NCI-H1694 treated with DMSO at 0.1 percent for 48 hours (cell line): ENCODE data around the gene TOMM70.
"Not testable (repeated sequence)": the region's sequence is repeated elsewhere in the genome, so short reads cannot be mapped to it uniquely, and the experiment has no call there.

Experiments
- DNase-seq: peaks from one replicate; lab custom pipeline; 2025; lab: John Stamatoyannopoulos, UW

Gene TOMM70

GRCh38 chr3:100400780-100401673 lies at the start of gene TOMM70, which contains the start of gene LNP1:
Gene TOMM70 (minus strand): TSS chr3:100401089. CDS start chr3:100400949, 140 bp downstream.
Gene LNP1 (plus strand): TSS chr3:100401539. CDS start chr3:100429730, 28,191 bp downstream.
- peak; percentile 98 for DNase-seq

- DNase-seq, result no peak
Observed at GRCh38 chr3:100449214-100449613, 48.3 kb upstream of the TOMM70 start.

DNA sequence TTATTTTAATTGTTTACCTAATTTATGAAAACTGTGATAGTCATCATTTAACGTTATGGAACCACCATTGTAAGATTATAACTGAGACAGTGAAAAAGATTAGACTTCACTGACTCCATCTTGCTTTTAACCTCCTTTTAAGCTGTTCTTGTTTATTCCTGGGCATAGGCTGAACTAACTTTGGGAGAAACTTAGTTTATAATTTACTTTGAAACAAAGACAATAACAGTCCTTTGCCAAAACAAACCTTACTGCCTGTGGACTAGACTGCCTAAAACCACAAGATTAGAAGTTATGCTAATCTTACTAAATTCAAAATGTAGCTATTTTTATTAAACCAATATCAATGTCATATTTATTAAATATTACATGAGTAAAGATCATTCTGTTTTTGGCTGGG lies 47.2 kb upstream of the TOMM70 start:
- DNase-seq, result no peak

GRCh38 chr3:100447067-100447466 lies 46.2 kb upstream of the TOMM70 start:
- not testable (repeated sequence) for DNase-seq

DNA sequence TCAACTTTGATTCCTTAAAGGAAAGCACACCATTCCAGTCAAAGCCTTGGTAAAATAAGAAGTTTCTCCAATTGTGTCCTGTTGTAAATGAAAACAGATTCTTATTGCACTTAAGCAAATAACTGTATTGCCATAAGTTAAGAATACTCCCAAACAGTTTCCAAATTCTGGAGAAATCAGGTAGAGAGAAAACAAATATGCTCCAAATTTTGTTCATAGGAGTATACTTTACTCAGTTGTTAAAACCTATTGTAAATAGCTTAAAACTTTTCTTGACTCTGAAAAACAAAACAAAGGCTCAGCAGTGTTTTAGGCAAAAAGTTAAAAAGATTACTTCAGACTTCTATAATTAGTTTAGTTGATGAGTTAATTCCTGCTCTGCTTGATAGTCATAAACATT lies 42.8 kb upstream of the TOMM70 start:
- DNase-seq, result no peak

DNA sequence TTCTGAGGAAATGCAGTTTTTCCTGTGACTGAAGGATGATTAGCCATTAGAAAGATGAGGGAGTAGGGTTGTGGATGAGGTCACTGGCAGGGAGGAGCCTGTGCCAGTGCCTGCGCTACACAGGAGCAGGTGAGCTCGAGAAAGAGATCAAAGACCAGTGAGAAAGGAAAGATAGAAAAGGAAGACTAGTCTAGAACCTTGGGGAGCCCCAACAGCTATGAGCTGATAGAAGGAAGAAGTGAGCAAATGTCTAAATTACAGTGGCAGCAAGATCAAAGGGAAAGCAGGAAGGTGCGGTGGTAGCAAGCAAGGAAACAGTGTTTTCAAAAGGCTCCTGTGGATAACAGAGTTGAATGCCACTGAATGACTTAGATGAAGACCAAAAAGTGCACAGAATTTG lies 40.0 kb upstream of the TOMM70 start:
- no peak for DNase-seq

GRCh38 chr3:100438623-100438974 lies 37.7 kb upstream of the TOMM70 start:
- DNase-seq, result no peak

- DNase-seq, result no peak
Observed at GRCh38 chr3:100437721-100438622, 37.1 kb upstream of the TOMM70 start.

DNA sequence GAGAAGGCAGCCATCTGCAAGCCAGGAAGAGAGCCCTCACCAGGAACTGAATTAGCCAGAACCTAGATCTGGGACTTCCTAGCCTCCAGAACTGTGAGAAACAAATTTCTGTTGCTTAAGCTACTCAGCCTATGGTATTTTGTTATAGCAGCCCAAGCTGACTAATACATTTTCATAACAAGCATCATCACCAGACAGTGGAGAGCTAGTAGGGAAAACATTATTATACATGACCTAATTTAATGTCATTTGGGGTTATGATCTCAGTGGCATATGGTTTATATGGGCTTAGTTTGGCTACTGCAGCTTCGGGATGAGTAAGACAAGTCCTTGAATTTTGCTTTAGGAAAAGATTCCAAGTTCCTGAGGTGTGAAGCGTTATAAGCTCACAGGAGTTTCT lies 36.1 kb upstream of the TOMM70 start:
- no peak for DNase-seq

- DNase-seq, result no peak
Observed at GRCh38 chr3:100429187-100429716, 28.4 kb upstream of the TOMM70 start.

GRCh38 chr3:100427699-100428098 lies 26.8 kb upstream of the TOMM70 start:
- DNase-seq, result no peak

DNA sequence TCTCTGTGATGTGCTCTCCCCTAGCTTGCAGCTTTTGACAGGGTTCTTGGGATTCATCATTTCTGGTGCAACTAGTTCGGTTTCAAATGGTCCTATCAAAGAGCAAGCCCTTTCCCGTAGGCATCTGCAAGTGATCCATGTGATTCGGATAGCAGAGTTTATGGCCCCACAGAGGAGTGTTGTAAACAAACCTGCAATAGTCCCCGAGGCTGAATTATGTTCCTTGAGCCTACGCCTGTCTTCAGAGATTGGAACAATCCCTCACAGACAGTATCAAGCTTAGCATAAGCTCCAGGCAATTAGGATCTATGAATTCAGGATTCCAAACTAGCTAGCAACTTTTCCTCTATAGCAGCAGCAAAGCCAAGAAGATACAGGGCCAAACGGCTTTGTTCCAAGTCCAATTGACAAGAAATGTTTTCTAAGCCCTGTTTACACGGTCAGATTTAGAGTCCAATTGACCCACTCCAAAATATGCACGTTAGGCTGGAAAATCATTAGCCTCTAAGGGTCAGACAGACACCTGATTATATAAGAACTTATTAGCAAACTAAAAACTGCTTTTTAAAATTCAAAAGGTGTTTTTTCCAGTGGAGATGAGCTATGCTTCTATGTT lies 25.3 kb upstream of the TOMM70 start:
- DNase-seq, result no peak

DNA sequence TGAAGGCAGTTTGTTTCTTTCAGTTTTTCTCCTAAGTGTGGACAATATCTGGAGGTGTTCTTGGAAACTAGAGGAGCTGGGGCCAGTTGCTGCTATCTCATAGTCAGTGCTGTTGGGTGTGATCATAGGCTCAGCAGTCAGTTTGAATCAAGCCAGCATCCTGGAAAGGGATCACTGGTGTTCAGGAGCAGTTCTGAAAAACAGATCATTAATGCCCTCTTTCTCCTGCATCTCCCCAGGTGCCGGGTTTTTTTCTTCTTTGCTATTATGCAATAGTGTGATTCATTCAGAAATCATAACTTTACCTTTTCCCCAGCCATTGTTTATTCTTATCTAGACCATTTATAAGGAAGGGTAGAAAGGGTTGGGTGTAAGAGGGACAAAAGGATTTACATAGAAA lies 24.4 kb upstream of the TOMM70 start:
- DNase-seq, result no peak

DNA sequence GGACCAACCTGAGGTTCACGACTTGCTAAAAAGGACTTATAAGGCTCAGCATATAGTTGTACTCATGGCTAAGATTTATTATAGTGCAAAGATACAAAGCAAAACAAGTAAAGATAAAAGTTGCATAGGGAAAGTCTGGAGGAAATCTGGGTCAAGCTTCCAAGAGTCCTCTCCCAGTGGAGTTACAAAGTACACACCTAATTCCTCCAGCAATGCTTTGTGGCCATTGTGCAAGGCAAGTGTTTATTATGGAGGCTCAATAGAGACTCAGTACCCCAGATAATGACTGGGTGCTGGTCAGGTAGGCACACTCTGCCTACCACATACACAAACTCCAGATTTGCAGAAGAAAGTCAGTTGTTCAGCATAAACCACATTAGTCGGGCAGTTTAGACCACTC lies 23.4 kb upstream of the TOMM70 start:
- DNase-seq, result no peak

DNA sequence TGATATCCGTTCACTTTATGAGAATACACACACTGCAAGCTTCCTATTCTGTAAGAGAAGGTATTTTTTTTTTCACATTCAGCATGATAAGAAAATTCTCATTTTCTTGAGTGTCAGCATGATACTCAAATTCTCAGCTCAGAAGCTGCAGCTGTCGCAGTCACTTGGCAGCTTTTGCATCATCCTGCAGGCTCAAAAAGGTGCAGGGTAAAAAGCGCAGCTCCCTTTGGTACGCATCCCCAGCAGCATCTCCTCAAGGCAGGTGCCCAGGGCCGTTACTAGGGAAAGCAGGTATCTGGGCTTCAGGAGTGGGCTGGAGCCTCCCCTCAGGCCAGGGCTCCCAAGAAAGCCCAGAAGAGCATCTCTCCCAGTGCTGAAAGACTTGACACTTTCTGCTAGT lies 22.7 kb upstream of the TOMM70 start:
- DNase-seq, result no peak

DNA sequence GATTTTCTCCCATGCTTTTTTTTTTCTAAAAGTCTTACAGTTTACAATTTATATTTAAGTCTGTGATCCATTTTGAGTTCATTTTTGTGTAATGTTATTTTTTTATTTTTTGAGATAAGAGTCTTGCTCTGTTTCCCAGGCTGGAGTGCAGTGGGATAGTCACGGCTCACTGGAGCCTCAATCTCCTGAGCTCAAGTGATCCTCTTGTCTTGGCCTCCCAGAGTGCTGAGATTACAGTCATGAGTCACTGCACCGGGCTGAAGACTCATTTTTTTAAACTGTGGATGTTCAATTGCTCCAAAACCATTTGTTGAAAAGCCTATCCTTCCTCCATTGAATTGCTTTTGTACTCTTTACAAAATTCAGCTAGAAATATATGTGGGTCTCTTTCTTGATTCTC lies 20.0 kb upstream of the TOMM70 start:
- no peak for DNase-seq

DNA sequence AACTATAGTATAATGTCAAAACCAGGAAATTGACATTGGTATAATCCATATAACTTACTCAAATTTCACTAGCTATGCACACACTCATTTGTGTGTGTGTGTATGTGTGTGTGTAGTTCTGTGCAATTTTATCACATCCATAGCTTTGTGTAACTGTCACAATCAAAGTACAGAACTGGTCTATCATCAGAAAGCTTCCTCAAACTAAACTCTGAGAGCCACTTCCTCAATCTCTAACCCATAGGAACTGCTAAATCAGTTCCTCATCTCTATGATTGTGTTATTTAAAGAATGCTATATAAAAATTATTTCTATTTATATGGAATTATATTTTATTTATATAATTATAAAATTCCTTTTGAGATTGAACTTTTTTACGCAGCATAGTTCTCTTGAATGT lies 18.5 kb upstream of the TOMM70 start:
- DNase-seq, result no peak

DNA sequence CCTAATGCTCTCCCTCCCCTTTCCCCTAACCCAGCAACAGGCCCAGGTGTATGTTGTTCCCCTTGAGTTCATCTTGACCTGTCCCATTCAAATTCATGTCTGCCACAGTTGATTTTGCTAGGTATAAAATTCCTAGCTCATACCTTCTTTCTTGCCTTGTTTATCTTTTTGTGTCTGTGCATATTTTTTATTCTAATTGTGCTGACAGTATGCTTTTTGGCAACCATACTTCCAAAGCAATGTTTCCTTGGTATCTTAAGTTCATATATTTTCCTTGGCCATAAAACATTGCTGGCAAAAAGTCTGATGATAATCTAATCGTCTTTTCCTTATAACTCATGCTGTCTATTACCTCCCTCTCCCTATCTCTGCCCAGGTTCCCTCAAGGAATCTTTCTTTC lies 16.0 kb upstream of the TOMM70 start:
- DNase-seq, result no peak

DNA sequence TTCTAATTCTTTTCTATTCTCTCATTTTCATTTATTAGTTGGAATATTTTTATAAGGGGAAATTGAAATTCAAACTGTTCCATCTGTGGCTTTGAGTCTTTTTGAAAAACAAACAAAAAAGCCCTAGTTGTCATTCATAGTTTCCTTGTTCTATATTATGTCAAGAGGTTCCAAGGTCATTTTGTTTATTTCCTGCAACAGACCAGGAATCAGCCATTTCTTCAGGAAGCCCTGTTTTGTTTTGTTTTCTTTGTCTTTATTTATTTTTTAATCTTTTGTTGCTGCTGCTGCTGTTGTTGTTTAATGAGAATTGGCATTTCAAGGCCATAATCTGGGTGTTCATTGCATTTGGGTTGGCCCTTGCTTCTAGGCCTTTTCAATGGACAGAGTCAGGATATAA lies 15.3 kb upstream of the TOMM70 start:
- no peak for DNase-seq

DNA sequence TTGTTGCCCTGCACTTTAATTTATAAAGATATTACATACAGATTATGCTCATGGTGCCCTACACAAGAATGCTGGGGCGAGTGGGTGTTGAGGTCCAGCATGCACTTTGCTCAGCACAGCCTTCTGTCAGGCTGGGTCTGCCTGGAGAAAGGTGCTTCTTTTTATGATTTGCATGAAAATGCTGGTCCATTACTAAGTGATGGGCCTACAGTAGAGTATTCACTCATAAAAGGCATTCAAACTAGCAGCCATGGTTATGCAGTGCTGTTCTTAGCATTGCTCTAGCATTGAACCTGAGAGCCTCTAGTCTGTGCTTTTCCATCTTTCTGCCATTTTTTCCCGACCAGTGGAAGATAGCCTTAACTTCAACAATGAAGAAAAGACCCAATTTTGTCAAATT lies 12.7 kb upstream of the TOMM70 start:
- no peak for DNase-seq

DNA sequence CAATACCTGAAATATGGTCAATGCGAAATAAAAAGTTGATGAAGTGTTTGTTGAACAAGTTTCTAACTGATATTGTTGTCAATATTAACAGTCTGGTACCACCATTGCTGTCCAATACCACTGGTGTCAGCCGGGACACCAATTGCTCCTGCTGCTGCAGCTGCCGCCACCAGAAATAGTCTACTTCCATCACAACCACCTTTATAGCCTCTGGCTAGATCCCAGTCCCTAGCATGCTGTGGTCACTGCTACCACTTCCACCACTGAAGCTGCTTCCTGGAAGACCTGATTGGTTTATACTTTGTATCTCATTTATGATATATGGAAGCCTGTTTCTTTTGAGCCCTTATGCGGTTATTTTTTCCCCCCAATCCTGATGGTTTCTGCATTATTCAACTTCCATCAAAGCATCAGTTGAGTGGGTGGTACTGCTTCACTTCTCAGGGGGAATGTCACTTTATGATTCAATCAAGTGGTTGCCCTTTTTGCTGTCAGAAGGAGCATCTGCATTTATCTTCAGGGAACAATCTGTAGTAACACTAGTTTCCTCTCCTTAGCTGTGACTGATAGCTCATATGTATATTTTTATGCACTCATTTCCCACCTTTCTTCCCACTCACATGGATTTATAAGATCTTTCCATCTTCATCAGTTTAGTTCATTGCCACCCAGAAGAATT lies 12.2 kb upstream of the TOMM70 start:
- DNase-seq, result no peak
